Activated naive CD4-positive, alpha-beta T cell (primary cell): ENCODE results near the gene TMEM170A.
"Not testable (repeated sequence)": the region's sequence is repeated elsewhere in the genome, so short reads cannot be mapped to it uniquely, and the experiment has no call there.

Source experiments
- DNase-seq, 4 experiments: peaks; one replicate each; lab custom pipeline; 2025; lab: John Stamatoyannopoulos, UW

TMEM170A gene

DNA sequence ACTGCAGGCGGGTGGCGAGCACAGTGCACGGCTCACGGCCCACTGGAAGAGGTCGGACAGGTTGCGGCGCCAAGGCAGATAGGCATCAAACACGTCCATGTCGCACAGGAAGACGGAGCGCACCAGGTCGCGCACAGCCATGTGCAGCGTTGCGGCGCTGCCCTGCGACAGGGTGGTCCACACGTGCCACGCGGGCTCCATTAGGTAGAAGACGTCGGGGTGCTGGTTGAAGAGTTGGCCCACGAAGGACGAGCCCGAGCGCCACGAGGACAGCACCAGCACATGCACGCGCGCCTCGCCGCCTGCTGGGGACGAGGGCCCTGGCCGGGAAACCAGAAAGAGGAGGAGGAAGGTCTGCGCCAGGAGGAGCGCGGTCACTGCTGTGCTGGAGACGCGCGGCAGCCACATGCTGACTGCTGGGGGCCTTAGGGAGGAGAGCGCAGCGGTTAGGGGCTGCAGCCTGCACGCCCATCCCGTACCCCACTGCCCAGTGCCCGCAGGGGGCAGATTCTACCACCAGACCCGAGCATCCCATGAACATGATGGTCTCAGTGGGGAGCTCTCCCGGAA, 15.0 kb upstream of the TMEM170A start:
- DNase-seq, result no peak

DNA sequence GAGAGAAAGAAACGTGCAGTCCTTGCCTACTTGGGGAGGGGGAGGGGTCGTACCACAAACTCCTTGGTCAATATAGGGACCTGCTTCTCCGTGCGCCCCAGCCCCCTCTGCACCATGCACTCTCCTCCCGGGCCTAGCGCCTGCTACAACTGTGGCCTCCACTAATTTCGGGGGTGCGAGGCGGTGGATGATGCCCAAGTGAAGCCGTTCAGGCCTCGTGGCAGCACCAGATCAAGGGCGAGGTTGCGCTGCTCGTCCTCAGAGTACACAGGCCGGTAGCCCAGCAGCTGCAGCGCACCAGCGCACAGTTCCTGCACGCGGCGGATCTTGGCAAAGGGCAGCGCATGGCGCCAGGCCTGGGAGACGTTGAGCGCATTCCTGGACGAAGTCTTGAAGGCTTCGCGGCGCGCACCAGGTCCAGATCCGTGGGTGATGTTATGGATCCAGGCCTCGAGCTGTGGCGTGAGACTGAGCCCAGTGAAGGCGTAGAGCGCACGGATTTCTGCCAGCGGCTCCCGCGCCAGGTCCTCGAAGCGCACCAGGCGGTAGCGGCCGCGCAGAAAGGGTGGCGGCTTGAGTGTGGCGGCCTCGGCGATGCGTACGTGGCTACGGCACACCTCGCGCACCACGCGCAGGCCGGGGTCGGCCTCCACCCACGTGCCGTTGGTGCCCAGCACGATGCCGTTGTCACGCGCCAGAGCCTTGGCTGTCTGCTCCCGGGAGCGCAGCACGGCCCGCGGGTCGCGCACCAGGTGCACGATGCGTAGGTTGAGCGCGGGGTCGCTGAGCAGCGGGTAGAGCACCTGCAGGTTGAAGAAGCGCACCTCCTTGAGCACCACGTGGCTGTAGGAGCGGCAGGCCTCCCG, 14.2 kb upstream of the TMEM170A start:
- DNase-seq, result no peak

DNA sequence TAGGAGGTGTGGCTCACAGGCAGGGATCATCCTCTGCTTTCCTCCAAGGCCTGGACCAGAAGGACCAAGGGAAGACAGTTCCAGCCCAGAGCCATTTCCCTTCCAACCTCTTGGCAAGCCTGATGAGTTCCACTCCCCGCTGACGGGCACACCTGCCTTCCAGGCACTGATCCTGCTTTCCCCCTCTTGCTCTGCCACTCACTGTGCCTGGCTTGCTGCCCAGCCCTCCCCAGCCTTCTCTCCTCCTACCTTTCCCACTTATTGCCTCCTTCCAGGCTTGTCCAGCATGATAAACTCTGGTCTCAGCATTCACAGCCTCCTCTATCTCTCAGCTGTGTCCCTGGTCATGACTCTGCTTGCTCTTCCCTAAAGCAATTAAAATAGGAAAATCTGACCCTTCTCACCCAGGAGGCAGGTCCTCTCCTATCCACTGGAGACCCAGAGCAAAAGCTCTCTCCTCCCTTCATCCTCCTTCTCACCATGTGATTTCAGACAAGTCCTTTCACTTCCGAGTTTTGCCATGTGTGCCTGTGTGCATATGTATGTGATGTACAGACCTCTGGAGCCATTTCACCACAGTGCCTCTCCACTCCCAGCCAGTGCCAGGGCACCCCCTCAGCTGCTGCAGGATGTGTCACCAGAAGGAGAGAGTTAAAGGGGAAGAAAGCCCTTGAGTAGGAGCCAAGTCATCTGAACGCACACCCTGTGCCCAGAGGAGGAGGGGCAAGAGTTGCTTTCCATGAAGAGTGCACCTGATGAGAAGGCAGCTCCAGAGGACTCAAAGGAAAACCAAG, 13.4 kb upstream of the TMEM170A start:
- DNase-seq, result no peak

DNA sequence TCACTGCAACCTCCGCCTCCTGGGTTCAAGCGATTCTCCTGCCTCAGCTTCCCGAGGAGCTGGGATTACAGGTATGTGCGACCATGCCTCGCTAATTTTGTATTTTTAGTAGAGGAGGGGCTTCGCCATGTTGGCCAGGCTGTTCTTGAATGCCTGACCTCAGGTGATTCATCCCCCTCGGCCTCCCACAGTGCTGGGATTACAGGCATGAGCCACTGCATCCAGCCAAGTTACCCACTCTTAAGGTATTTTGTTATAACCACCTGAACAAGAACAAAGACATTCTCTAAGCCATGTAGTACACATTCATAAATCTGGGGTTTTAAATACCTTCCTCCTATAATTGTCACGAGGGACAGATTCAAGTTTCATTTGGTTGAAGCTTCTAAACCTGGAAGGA, 12.3 kb upstream of the TMEM170A start:
- DNase-seq, result no peak

DNA sequence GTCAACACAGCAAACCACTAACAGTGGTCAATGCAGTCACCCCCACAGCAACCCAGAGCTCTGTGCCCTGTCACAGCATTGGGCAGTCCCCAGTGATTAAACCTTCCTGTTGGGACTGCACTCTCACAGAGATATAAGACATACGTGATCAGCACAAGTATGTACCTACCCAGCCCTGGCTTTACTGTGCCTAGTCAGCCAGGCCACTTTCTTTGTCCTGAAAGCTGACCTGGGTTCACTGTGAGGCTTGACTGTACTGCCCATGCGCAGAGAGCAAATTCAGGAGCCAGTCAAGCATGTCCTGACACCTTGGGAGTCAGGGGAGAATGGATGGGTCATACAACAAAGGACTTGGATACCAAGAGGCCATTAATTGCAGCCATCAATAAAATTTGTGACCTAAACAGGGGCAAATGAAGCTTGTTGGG, 10.9 kb upstream of the TMEM170A start:
- DNase-seq, result no peak

DNA sequence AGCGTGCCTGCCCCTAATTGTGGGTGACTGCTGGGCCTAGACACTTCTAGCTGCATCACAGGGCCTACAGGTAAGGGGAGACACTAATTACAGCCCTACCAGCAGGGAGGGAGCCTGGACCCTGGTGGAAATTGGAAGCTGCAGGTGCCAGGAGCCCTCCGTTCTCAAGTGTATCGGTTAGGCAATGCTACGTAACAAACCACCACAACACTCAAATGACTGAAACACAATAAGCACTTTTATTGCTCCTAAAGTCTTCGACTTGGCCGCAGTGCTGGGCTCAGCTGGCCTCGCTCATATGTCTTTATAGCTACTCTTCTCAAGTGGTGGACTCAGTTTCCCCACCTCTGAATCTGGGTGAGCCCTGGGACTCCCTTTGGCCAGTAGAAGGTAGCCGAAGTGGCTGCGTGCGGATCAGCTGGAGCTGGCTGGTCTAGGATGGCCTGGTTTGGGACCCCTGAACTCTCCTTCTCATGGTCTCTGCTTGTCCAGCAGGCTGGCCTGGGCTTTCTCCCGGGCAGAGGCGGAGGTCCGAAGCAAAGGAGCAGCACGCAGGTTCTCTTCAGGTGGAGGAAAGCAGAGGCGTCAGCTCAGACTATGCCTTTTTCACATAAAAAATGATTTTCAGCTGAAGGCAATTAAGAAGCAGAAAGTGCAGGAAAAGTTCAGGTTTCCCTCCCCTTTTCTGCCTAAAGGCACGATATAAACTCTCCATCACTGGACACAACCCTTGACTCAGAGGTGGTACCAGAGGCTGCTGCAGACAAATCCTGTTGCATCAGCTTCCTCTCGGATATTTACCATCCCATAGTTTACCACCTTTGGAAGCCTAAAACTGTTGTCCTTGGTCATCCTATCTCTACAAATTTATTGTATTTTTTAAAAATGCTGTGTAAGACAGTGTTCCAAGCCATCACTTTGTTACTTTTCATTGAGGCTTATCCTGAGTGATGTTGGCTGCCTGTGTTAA, 8.7 kb upstream of the TMEM170A start:
- DNase-seq, result no peak

DNA sequence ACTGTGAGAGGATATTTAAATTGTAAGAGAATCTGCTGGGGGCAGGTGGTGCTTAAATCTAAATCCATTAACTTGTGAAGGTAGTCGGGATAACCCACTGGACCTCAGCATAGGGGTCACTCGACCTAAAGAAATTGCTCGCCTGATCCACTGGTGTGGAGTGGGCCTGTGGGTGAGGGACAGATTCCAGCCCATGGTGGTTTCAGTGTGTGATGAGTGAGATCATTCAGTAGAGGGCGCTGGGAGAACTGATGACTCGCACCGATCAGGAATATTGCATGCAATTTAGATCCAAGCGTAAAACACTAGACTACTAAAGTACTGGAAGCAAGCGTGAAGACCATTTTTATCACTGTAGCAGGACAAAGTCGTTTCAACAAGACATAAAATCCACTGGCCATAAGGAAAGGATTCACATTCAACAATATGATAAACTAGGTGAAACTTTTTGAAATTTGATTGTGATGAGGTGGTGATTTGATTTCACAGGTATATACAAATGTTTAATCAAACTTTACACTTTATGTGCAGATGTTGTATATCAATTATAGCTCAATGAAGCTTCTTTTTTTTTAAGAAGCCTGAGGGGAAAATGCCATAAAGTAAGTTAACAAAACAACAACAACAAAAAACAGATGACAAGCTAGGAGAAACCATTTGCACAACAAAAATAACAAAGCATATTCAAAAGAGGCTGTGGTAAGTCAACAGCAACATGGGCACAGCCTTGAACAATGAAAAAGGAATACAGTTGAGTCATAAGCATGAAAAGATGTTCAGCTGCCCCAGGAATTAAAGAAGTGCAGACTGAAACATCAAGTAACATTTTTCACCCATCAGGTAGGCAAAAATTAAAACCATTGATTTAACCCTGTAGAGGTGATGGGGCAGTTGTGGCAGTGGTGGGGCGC, 7.5 kb upstream of the TMEM170A start:
- peak in 1 of 4 experiments; percentile 5 for DNase-seq

DNA sequence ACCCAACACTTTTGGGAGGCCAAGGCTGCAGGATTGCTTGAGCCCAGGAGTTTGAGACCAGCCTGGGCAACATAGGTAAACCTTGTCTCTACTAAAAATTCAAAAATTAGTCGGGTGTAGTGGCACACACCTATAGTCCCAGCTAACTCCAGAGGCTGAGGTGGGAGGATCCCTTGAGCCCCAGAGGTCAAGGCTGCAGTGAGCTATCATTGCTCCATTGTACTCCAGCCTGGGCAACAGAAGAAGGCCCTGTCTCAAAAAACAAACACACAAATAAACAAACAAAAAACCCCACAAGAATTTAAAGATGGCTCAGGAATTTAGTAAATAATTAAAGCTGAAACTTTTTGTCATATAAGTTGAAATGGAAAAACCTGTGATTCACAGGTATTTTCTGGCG, 2.3 kb upstream of the TMEM170A start:
- no peak for DNase-seq

DNA sequence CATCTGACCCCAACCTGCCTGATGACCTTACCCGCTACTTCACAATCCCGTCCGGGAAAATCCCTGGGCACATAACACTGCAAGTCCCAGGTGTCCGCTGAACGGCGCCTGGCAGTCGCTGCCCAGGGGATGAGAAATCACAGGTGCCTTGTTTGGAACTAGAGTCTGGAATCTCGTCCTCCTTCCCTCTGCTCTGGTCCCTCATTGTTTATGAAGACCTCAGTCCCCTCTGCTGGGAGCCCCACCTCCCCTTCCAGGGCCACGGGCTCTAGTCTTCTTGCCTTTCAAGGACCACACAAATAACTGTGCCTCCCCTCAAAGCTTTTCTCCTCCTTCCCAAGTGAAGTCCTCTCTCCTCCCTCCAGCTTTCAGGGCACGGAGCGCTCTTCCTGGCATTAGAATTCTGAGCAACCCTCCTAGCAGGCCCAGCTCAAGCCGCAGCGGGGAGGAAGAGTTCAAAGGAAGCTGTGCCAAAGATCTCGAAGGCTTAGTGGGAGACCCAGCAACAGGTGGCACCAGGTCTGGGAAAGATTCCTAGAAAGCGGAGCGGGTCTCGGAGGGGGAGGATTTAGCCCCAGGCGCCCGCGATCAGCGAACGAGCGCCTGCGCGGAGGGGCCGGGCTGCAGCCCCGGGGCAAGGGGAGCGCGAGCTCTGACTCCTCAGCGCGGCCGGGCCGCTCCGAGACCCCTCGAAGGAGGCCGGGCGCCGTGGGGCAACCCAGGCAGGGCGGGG, 934 bp downstream of the TMEM170A start:
- peak in 1 of 4 experiments; percentile 47 for DNase-seq

DNA sequence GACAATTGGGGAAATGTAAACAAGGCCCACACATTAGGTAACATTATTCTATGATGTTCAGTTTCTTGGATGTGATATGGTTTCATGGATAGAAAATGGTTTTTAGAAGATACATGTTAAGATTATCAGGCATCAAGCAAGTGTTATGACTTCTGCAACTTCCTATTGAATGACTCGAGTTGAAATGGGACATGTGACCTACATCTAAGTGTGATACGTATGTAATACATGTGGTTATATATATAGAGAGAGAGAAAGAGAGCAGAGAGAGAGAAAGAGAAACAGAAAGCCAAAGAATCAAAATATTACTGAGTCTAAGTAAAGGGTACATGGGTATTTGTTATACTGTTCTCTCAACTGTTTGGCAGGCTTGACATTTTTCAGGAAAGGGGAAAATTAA, 1.7 kb downstream of the TMEM170A start:
- DNase-seq, result no peak

DNA sequence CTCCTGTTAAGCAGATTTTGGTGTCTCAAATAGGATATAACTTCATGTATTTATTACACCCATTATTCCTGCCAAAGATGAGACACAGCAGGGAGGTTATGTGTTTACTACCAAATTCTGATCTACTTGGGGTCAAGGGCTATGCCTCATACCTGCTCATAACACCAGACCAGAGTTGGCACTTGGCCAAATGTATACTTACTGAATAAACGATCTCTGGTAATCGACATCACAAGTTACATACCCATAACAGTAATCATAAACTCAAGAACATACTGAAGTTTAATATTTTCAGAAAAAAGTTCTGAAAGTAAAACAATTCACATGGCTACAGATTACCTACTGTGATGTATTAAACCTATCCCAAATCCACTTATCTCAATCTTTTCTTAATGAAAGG, 2.9 kb downstream of the TMEM170A start:
- no peak for DNase-seq

DNA sequence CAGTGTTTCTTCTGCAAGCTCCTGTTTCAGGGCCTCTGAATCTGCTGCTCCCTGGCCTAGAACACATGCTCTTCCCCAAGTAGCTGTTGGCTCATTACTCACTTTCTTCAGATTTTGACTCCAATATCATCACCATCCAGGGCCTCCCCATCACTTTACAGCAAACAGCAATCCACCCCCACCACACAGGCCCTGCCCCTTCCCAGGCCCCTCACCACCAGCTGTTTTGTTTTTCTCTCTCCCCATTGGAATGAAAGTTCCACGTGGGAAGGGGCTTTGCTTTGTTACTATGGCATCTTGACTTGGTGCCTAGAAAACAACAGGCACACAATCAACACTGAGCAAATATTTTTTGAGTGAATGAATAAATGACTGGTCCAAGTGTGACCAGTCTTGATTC, 4.0 kb downstream of the TMEM170A start:
- DNase-seq, result no peak

DNA sequence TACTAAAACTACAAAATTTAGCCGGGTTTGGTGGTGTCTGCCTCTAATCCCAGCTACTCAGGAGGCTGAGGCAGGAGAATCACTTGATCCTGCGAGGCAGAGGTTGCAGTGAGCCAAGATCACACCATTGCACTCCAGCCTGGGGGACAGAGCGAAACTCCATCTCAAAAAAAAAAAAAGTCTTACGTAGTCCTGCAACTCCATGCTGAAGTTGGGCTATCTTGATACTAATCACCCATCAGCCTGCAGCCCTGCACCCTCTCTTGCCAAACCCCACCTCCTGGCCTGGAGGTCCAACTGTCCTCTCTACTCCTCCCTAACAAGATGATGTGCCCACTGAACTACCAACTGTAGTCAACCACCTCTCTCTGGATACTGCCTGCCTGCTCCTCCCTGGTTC, 4.8 kb downstream of the TMEM170A start:
- no peak for DNase-seq

DNA sequence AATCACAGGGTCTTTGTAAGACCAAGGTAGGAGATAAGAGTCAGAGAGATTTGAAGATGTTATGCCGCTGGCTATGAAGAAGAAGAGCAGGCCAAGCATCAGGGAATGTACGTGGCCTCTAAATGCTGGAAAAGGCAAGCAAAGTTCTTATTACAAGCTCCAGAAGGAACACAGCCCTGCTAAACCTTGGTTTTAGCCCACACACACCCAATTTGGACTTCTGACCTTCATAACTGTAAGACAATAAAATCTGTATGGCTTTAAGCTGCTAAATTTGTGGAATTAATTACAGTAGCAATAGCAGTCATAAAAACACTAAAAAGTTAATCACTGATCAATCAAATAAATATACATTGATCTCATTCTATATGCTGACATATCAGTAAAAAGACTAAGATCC, 6.0 kb downstream of the TMEM170A start:
- DNase-seq, result no peak

DNA sequence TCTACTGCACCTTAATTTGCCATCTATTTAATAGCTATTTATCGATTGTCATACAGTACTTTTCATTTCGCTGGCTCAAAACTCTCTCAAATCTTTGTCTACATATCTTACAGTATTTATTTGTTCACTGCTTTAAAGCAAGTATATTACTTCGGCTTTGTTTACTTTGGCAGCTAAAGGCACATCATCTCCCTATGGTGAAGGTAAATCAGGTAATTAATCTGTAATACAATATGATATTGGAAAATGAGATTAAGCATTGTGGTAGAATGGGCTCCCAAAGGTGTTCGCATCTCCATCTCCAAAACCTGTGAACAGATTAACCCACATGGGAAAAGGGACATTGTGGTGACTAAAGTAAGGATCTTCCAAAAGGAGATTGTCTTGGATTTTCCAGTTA, 6.5 kb downstream of the TMEM170A start:
- no peak for DNase-seq

DNA sequence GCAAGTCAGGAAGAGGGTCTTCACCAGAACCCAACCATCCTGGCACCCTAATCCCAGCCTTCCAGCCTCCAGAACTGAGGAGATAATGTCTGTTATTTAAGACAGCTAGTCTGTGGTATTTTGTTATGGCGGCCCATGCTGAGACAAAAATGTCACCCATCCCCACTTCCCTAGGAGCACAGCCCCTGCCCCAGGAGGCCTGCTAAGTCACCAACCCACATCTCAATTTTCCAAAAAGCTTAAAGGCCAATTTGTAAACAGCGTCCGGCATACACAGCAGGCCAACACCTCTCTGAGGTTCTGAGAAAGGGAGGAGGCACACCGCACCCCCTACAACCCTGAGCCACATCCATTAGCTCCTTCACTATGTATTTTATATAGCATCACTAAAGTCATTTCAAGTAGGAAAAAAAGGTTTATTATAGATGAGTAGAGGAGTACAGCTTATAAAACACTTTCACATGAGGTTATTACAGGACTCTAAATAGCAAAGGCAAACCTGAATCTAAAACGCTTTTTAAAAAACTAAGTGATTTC, 6.9 kb downstream of the TMEM170A start:
- no peak for DNase-seq

DNA sequence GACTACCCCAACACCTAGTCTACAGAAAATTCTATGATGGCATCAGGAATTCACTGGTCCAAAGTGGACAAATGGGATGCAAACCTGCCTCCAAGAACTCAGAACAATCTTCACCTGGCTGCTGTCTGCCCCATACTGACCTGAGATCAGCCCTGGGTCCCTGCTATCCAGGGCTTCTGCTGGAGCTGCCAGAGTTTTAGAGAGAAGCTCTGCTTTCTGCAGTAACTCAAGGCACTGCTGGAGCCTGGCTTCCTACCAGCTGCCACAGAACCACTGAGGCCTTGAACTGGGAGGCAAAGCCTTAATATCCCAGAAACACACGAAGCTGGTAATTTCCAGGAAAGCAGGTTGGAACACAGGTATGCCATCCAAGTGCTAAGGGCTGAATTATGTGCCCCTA, 7.5 kb downstream of the TMEM170A start:
- no peak for DNase-seq

DNA sequence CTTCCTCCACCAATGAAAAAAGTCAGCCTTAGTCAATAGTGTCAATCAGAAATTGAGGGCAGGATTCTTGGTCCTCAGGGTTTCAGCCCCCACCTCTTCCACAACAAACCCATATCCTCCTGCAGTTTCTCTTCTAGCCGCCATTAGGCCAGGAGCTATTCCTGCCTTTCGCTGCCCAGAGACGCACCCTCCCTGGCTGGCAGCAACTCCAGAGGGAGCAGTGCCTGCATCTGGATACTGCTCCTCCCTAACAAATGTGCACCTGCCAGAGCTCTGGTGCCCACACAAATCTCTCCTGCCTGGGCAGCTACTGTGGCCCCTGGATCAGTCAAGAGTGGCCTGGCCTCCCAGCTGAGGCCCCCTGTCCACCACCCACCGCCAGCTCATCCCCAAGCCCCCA, 8.0 kb downstream of the TMEM170A start:
- not testable (repeated sequence) for DNase-seq

DNA sequence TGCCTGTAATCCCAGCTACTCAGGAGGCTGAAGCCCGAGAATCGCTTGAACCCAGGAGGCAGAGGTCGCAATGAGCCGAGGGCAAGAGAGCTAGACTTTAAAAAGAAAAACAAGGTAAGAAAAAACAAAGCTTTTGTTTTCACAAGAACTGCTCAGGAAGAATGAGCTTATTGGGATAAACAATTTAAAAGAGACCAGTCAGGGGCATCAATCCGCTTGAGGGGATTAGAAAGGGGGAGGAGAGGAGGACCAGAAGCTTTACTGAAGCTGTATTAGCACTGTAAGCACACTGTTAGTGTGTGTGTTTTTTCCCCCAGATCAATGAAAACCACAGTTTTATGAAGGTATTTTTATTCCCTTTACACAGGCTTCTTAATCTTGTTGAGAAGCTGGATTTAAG, 8.8 kb downstream of the TMEM170A start:
- no peak for DNase-seq
